GM19025 (cell line): ENCODE results near the gene HOXB7.

Experiments used
- ATAC-seq: cut with Tn5 transposase; IDR thresholded peaks from one replicate; pipeline ENCODE4 v1.9.1; 2021; ENCODE audit warnings: mild to moderate bottlenecking, low read depth, moderate library complexity; ENCODE audit not compliant: unreplicated experiment

HOXB7 gene

DNA sequence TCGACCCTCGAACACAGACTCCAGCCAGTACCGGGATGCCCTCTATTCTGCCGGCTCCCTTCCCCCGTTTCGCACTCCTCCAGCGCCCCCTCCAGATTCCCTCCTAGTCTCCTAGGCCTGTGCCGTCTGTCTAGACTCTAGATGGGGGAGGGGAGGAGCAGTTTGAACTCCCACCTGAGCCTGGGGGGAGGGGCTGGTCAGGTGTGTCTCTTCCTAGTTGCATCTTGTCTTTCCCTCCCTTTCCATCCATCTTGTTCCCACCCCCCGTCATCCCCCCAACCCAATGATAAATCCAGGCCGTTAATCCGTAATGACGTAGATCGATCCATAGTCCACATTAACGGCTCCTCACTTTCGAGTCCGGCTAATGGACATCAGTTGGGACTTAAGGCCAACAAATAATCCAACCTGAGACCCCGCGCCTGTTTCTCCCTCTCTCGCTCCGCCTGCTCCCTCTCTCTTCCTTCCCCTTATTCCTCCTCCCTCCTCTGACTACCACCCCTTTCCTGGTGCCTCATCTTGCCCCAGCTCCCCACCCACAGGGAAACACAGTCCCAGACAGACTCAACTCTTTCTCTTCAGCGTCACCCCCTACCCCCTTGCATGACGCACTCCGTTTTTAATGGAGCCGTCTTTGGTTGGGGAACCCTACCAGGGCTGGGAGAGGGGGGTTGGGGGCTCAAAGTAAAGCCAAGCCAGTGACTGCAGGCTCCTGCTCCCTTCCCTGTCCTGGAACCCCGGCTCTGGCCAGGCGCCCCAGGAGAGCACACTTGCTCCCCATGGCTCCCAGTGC, 13.9 kb downstream of the HOXB7 start:
- ATAC-seq = no peak

- ATAC-seq = no peak
Measured at GRCh38 chr17:48596000-48596734, 14.7 kb downstream of the HOXB7 start.

DNA sequence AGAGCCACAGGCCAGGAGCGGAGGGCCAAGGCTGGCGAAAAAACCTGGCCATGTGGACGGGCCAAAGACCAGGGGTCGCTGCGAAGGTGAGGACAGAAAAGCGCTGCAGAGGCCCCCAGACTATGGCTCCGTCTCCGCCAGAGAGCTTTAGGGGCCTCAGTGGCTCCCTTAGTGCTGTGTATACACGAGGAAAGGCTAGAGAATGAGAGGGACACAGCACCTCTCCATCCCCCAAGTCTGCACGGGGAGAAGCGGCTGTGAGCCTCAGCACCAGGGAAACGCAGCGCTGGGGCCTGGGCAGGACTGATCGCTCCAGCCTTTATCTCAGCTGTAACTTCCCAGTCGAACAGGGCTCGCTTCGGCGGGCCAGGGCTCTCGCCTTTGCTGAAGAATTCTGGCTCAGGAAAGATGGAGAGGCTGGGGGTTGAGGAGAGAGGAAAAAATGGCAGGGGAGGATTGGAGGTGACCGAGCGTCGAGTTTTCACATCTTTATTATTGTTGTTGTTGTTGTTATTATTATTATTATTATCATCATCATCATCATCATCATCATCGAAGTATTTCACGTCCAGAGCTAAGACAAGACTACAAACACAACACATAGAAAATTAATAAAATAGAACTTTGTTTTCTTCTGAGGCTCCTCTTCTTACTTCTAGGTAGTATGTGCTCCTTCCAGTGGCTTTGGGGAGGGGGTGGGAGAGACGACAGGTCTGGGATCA, 15.4 kb downstream of the HOXB7 start:
- ATAC-seq = no peak

- no peak for ATAC-seq
Measured at GRCh38 chr17:48594538-48595277, 16.1 kb downstream of the HOXB7 start.

DNA sequence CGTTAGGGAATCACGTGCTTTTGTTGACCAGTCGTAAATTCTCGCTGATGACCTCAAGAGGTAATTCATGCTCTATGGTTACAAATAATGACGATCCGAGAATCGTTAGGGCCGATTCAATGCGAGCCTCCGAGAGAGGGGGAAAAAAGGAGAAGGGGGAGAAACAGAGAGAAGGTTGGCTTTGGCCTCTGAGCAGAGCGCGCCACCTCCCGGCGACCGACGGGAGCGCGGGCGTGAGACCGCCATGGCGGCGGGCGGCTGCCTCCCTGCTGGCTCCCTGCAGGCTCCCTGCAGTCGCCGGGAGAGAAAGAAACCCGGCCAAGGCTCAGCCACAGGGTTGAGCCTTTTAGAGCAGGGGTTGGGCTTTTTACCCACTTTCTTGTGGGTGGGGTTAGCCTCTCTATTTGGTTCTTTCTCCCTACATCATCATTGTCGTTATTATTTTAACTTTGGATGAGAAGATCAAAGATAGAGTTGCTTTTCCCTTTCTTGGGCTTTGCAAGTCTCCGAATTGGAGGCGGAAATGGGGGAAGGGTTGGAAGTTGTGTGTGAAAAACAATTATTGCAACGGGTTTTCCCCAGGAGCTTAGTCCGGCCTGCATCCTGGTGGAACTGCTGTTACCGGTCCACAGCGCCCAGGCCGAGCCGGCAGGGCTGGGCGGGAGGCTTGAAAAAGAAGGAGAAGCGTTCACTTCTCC, 16.8 kb downstream of the HOXB7 start:
- ATAC-seq = no peak

DNA sequence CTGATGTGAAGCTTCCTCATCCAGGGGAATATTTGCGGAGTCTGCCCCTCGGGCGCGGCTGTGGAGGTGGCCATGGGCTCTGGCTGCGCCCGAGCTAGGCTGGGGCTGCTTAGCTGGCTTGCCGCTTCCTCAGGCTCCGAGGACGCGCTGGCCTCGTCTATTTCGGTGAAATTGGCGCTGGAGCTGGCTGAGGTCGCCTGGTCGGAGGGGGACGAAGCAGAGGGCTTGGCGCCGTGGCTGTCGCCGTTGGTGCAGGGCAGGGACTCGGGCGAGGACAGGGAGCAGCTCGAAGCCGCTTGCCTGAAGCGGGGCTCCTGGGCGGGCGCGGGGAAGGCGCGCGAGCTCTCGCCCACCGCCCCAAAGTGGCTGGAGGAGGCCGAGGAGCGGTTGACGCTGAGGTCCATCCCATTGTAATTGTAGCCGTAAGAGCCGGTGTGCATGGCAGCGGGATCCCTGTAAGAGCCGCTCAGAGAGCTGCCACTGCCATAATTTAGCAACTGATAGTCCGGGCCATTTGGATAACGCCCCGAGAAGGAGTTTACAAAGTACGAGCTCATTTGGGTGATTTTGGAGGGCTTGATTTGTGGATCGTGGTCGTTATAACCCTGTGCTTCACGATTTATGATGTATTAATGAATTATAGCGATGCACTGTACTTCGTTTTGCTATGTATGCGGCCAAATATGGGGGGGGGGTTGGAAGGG, 17.5 kb downstream of the HOXB7 start, which contains the start of gene HOXB5:
HOXB5 (minus strand) TSS at position 654 of the 704 bp plus-strand sequence; CDS start at position 557, 97 bp downstream.
- no peak for ATAC-seq

DNA sequence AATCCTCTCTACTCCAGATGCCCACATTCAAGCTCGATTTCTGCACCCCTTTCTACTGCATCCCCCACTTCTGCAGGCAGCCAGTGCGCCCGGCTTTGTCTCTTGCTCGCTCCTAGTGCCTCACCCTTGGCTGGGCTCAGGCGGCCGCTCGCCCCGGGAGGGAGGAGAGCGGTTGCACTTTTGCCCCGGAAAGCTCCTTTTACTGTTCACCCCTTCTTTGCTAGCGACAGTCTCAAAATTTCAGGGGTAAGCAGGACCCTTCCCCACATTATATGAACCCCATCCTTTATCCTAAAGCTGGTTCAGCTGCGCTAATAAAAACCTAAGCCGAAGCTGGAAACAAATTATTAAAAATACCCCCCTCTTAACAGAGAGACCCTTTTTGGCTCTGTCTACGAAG, 18.2 kb downstream of the HOXB7 start:
- no peak for ATAC-seq

DNA sequence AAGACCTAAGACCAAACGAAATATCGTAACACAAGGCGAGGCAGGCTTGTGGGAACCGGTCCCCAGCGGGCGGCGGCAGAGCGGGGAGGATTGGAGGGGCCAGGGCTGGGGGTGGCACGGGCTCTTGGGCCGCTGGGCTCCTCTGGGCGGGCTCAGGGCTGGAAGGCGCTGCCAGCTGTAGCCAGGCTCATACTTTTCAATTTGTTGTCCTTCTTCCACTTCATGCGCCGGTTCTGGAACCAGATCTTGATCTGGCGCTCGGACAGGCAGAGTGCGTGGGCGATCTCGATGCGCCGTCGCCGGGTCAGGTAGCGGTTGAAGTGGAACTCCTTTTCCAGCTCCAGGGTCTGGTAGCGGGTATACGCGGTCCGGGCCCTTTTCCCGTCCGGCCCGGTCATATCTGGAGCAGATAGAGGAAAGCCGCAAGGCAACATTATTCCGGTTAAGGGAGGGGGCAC, 18.7 kb downstream of the HOXB7 start:
- no peak for ATAC-seq

DNA sequence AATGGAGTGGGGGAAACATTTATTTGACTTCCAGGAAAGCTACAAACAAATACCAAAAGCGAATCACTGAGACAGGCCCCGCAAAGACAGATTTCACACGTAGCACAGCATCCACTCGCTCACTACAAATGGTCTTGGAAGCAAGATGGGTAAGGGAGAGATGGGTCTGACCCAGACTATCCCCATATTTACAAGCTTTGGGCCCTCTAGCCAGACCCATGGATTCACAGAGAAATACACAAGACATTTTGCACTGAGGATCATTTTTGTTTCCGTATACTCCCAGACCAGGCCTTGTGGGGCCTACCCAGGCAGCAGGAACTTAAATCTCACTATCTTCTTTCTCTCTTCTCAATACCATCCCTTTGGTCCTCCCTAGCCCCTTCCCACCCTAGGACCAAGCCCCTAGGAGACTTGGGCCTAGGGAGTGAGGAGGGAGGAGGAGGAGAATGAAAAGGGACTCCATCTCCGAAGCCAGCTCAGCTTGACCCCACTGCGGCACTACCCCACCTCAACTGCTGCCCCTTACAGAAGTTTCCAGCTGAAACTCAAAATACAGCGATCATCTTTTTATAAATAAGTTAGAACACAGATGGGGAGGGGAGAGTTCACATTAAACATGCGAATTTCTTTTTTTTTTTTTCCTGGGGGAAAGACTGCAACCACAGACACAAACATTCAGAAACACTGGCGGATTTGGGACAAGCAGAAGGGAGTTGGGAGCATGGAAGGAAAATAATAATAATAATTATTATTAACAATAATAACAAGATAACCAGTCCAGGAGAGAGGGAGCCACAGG, 19.4 kb downstream of the HOXB7 start:
- no peak for ATAC-seq

- no peak for ATAC-seq
Measured at GRCh38 chr17:48590607-48591161, 20.1 kb downstream of the HOXB7 start.

DNA sequence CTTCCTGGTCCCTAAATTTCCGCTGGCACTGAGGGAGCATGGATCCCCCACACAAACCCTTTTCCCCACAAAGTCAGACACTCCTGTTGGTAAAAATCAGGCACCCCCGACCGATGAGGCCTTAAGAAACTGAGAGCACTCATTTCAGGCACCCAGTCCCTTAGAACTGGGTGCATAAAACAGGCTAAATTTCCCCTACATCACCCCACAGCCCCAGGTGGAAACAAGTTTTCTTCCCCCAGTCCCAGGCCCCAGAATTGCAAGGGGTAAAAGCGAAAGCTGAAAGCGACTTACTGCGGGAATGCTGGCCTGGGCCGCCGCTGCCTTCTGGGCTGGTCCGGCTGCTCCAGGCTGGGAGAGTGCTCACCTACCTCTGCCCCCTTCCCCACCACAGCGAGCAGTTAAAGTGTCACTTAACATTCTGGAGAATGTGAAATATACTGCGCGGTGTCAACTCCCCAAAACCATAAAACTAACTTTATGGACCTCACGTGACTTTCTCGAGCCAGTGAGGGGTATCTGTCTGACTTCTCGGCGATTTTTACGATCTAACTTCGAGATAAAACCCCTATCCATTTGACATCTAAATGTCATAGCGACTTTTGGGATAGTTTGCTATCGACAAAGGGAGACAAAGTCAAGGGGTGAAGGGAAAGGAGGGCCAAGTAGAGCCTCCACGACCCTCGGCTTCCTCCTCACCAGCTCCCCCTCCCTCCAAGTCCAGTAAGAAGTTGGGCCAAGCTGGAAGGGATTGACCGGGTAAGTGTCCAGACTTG, 20.8 kb downstream of the HOXB7 start, which contains the start of gene HOXB3:
HOXB3 (minus strand) TSS at position 411 of the 776 bp plus-strand sequence. CDS start 37,767 bp downstream, outside the sequence.
- no peak for ATAC-seq

DNA sequence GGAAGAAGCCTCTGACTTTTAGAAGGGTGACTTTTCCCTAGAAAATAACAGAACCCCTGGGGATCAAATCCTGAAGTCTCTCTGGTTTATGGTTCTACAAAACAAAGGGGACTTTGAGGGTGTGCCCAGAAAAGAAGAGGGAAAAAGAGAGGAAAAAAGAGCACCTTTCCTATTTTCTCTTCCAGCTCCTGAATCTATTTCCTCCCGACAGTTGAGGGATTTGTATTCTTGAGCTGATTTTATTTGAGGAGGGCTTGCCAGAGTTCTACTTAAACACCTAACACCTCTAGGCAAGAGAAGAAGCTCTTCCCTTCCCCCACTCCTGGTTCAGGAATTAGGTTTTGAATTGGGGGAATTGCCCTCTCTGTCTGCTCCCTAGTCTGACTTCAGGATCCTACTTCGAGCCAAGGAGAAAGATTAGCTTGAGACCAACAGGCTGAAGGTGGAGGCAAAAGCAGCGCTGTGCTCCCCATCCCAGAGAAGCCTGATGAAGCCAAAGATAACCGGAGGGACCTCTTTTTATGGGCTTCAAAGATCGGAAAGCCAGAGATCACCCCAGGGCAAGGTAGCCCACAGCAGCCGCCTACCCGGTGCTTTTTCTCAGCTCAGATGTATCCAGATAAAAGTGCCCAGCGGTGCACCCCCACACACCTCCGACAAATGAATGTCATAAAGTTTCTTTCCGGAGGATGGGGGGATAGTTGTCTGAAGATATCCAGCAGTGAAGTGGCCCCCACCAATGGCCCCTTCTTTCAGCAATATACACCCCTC, 21.6 kb downstream of the HOXB7 start:
- no peak for ATAC-seq

GRCh38 chr17:48588528-48588927, 22.3 kb downstream of the HOXB7 start:
- ATAC-seq = no peak

GRCh38 chr17:48588074-48588415, 22.8 kb downstream of the HOXB7 start:
- ATAC-seq = no peak

- no peak for ATAC-seq
Measured at GRCh38 chr17:48587276-48588073, 23.3 kb downstream of the HOXB7 start.
